K562 (cell line): Measurements from ENCODE around the gene OR2B6. TPM values are rescaled to one million over a fixed set of nuclear protein-coding genes. Genes with fewer than 3 reads are reported as not detected.

Experiments used
- CHAMP1 ChIP-seq: fragments of 450-650 bp; IDR thresholded peaks from 2 replicates; pipeline ENCODE4 v1.6.1; 2016; ENCODE audit warnings: mild to moderate bottlenecking
- E2F3 ChIP-seq: fragments of 250-450 bp; sonication (Bioruptor Pico); IDR thresholded peaks from 2 replicates; pipeline ENCODE4 v1.4.0; 2020; ENCODE audit warnings: mild to moderate bottlenecking
- FOSL1 ChIP-seq: fragments of 200-800 bp; sonication (Bioruptor generic); conservative IDR thresholded peaks from 2 replicates; pipeline ENCODE4 v1.6.1; 2016; ENCODE audit warnings: missing genetic modification characterization, missing compliant biosample characterization
- GATAD2A ChIP-seq: fragments of 450-650 bp; IDR thresholded peaks from 2 replicates; pipeline ENCODE4 v1.6.1; 2017
- ID3 ChIP-seq, 2 experiments: fragments of 250-450 bp in 1 of 2; fragments of 450-650 bp in 1 of 2; sonication (Bioruptor Pico) in 1 of 2; IDR thresholded peaks; 2 replicates each; pipeline versions ENCODE4 v1.6.1 to v1.8.0; 2016 to 2021; ENCODE audit warnings: mild to moderate bottlenecking in 2 of 2, moderate library complexity in 2 of 2, missing compliant biosample characterization in 1 of 2, missing genetic modification characterization in 1 of 2
- MAFF ChIP-seq: IDR thresholded peaks from 2 replicates; pipeline ENCODE4 v1.6.1; 2012; ENCODE audit warnings: low read length, improper control_type of control experiment
- MAZ ChIP-seq, 2 experiments: fragments of 450-650 bp in 1 of 2; sonication (generic) in 1 of 2; formaldehyde crosslinking; IDR thresholded peaks in 1 of 2; conservative IDR thresholded peaks in 1 of 2; 2 replicates each; pipeline versions ENCODE4 v1.4.0 to v1.5.0; 2020; ENCODE audit warnings: mild to moderate bottlenecking in 1 of 2, missing genetic modification reagents in 1 of 2
- NR2C2 ChIP-seq, 2 experiments: fragments of 200-800 bp in 1 of 2; sonication (Bioruptor generic) in 1 of 2; sonication (generic) in 1 of 2; formaldehyde crosslinking in 1 of 2; IDR thresholded peaks; 2 replicates each; pipeline versions ENCODE4 v1.6.1 to v1.8.0; 2016 to 2022; ENCODE audit warnings: mild to moderate bottlenecking in 1 of 2, missing compliant biosample characterization in 1 of 2, missing genetic modification characterization in 1 of 2, missing genetic modification reagents in 1 of 2
- POLR2H ChIP-seq: IDR thresholded peaks from 2 replicates; pipeline ENCODE4 v1.6.1; 2016; ENCODE audit warnings: missing genetic modification characterization, low read depth, mild to moderate bottlenecking, control low read depth, missing compliant biosample characterization, moderate library complexity
- SIRT6 ChIP-seq: IDR thresholded peaks from one replicate; pipeline ENCODE4 v1.6.1; 2012; ENCODE audit warnings: low read depth, mild to moderate bottlenecking, control low read depth, inconsistent platforms, low read length, moderate library complexity
- ZNF239 ChIP-seq: fragments of 250-450 bp; sonication (Bioruptor Pico); IDR thresholded peaks from 2 replicates; pipeline ENCODE4 v1.4.0; 2020; ENCODE audit warnings: mild to moderate bottlenecking
- ZNF445 ChIP-seq: fragments of 250-450 bp; sonication (Bioruptor Pico); IDR thresholded peaks from 2 replicates; pipeline ENCODE4 v1.4.0; 2020; ENCODE audit warnings: low read depth, mild to moderate bottlenecking, moderate library complexity
- ZNF584 ChIP-seq: fragments of 200-800 bp; sonication (Bioruptor generic); IDR thresholded peaks from 2 replicates; pipeline ENCODE4 v1.6.1; 2016; ENCODE audit warnings: low read depth, mild to moderate bottlenecking, missing genetic modification characterization, missing compliant biosample characterization
- polyA plus RNA-seq, 8 experiments: library from polyadenylated mRNA; depleted of rRNA in 4 of 8; stranded (reverse) in 5 of 8; unstranded in 3 of 8; fragments of >200 nt; fragmentation: Nextera tagmentation in 2 of 8; fragmentation: Illumina TruSeq in 1 of 8; extraction: Ambion mirVana in 2 of 8; extraction: Trizol in 1 of 8; gene quantifications; 2 replicates each; pipeline versions ENCODE4 v1.2.1 to v1.2.3, GENCODE V29; 2011 to 2014; ENCODE audit warnings: inconsistent platforms in 1 of 8, missing spikeins in 1 of 8
- total RNA-seq, 7 experiments: library from RNA; depleted of rRNA in 6 of 7; stranded (reverse); fragments of >200 nt in 6 of 7; fragmentation: Illumina TruSeq in 2 of 7; extraction: Trizol in 2 of 7; gene quantifications; 2 replicates each; pipeline versions ENCODE4 v1.2.1 to v1.2.3, GENCODE V29; 2011 to 2021; ENCODE audit warnings: low replicate concordance in 1 of 7
- TF ChIP-seq, protein P1 (sequence below), 2 experiments: fragments of 200-800 bp in 1 of 2; sonication (Bioruptor generic) in 1 of 2; sonication (generic) in 1 of 2; formaldehyde crosslinking in 1 of 2; IDR thresholded peaks in 1 of 2; conservative IDR thresholded peaks in 1 of 2; 2 replicates each; pipeline versions ENCODE4 v1.5.0 to v1.6.1; 2016 to 2020; ENCODE audit warnings: missing compliant biosample characterization in 1 of 2, missing genetic modification characterization in 1 of 2, missing genetic modification reagents in 1 of 2
- TF ChIP-seq, protein P2 (sequence below): fragments of 250-450 bp; sonication (Bioruptor Pico); IDR thresholded peaks from 2 replicates; pipeline ENCODE4 v1.4.0; 2020; ENCODE audit warnings: mild to moderate bottlenecking, moderate library complexity

The OR2B6 gene
- total and polyA plus RNA-seq, 9 of the 15 experiments (the other 6 are each of a cell fraction or from before 2014, with no cell fraction given) = 1.9 to 18.7 (median 4.4) TPM

DNA sequence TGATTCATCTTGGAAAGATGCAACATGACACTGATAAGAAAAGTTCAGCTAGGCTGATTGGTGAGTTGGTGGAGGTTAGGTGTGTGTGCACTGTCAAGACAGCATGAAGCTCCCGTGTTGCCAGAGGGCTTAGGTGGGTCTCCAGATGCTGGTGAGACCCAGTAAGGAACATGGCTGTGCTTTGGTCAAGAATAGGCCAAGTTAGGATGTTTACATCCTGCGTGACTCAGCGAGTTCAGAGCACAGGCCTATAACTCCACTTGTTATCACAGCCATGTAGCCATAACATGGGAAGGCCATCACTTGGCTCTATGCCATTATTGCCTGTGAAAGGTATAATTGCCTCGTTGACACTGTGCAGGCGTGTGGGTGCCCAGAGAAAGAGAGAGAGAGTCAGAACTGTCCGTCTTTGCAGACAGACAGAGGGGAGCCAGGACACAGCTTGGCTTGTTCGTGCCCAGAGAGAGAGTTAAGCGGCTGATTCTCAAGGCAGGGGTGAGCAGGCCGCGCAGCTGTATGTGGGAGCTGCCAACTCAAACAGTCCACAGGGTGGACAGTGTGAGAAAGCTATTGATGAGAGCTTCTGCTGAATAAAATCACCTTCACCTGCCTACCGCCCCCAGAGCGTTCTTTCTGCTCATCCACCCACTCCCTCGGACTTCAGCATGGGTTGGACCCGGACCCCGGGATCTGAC lies 43.5 kb downstream of the OR2B6 start (continued):
- no peak for TF ChIP-seq CHAMP1
- peak in 1 of 2 experiments; percentile 81; a peak in 2 of 4 replicates for TF ChIP-seq MAZ (CRISPR knock-in tag; conservative IDR thresholded peaks at IDR 0.05 in 1 of 2, IDR thresholded peaks at IDR 0.05 in 1 of 2)
- TF ChIP-seq, protein P1, sequence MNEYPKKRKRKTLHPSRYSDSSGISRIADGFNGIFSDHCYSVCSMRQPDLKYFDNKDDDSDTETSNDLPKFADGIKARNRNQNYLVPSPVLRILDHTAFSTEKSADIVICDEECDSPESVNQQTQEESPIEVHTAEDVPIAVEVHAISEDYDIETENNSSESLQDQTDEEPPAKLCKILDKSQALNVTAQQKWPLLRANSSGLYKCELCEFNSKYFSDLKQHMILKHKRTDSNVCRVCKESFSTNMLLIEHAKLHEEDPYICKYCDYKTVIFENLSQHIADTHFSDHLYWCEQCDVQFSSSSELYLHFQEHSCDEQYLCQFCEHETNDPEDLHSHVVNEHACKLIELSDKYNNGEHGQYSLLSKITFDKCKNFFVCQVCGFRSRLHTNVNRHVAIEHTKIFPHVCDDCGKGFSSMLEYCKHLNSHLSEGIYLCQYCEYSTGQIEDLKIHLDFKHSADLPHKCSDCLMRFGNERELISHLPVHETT (CRISPR knock-in tag; conservative IDR thresholded peaks at IDR 0.05 in 1 of 2, IDR thresholded peaks at IDR 0.05 in 1 of 2) = peak in 1 of 2 experiments; percentile 98; a peak in 2 of 4 replicates
- TF ChIP-seq FOSL1 (tag) = peak; percentile 47; the same call in 1 of the 2 replicates
- no peak for TF ChIP-seq NR2C2 (CRISPR knock-in tag; IDR thresholded peaks at IDR 0.05)
- TF ChIP-seq NR2C2 (tag; IDR thresholded peaks at IDR 0.05) = peak; percentile 80
- peak; percentile 79 for TF ChIP-seq MAFF
- 0 out of 2 replicates have a peak, but pooled peaks have one; percentile 61 for TF ChIP-seq ZNF445 (CRISPR knock-in tag)
- TF ChIP-seq POLR2H = no peak
- TF ChIP-seq ZNF584 (CRISPR knock-in tag) = peak; percentile 99
- no peak for TF ChIP-seq ID3 (CRISPR knock-in tag; IDR thresholded peaks at IDR 0.05)
- TF ChIP-seq ID3 (tag; IDR thresholded peaks at IDR 0.05) = peak; percentile 96
- no peak for TF ChIP-seq GATAD2A
- peak; percentile 93 for TF ChIP-seq E2F3 (CRISPR knock-in tag)
- no peak for TF ChIP-seq SIRT6
- TF ChIP-seq, protein P2, sequence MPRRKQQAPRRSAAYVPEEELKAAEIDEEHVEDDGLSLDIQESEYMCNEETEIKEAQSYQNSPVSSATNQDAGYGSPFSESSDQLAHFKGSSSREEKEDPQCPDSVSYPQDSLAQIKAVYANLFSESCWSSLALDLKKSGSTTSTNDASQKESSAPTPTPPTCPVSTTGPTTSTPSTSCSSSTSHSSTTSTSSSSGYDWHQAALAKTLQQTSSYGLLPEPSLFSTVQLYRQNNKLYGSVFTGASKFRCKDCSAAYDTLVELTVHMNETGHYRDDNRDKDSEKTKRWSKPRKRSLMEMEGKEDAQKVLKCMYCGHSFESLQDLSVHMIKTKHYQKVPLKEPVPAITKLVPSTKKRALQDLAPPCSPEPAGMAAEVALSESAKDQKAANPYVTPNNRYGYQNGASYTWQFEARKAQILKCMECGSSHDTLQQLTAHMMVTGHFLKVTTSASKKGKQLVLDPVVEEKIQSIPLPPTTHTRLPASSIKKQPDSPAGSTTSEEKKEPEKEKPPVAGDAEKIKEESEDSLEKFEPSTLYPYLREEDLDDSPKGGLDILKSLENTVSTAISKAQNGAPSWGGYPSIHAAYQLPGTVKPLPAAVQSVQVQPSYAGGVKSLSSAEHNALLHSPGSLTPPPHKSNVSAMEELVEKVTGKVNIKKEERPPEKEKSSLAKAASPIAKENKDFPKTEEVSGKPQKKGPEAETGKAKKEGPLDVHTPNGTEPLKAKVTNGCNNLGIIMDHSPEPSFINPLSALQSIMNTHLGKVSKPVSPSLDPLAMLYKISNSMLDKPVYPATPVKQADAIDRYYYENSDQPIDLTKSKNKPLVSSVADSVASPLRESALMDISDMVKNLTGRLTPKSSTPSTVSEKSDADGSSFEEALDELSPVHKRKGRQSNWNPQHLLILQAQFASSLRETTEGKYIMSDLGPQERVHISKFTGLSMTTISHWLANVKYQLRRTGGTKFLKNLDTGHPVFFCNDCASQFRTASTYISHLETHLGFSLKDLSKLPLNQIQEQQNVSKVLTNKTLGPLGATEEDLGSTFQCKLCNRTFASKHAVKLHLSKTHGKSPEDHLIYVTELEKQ (CRISPR knock-in tag) = peak; percentile 82
- peak; percentile 89 for TF ChIP-seq ZNF239 (CRISPR knock-in tag)
